Activated naive CD8-positive, alpha-beta T cell (primary cell): ENCODE data around the gene RRAGB.
"Not testable (repeated sequence)": the region's sequence is repeated elsewhere in the genome, so short reads cannot be mapped to it uniquely, and the experiment has no call there.

ENCODE experiments used
- H3K27ac Mint-ChIP-seq: one replicate; pipeline ENCODE4 v1.8.0; 2021; ENCODE audit warnings: mixed read lengths
- H3K27me3 Mint-ChIP-seq: one replicate; pipeline ENCODE4 v1.8.0; 2021; ENCODE audit warnings: mixed read lengths
- H3K36me3 Mint-ChIP-seq: one replicate; pipeline ENCODE4 v1.8.0; 2021; ENCODE audit warnings: mixed read lengths
- H3K4me1 Mint-ChIP-seq: one replicate; pipeline ENCODE4 v1.8.0; 2021; ENCODE audit warnings: low read depth, mixed read lengths
- H3K4me3 Mint-ChIP-seq: one replicate; pipeline ENCODE4 v1.8.0; 2021; ENCODE audit warnings: mild to moderate bottlenecking, mixed read lengths
- H3K9me3 Mint-ChIP-seq: one replicate; pipeline ENCODE4 v1.8.0; 2021; ENCODE audit warnings: low read depth, mixed read lengths

The RRAGB gene

GRCh38 chrX:55738969-55739368, 21.4 kb downstream of the RRAGB start:
- no peaks in the 10 kb centered on the region for H3K27me3 Mint-ChIP-seq
- H3K9me3 Mint-ChIP-seq, result peaks cover 7% of the 10 kb centered on the region
- H3K4me1 Mint-ChIP-seq, result peaks cover 4% of the 10 kb centered on the region
- H3K4me3 Mint-ChIP-seq, result no peak overlapping the region
- peaks cover 24% of the 10 kb centered on the region for H3K36me3 Mint-ChIP-seq
- no peak overlapping the region for H3K27ac Mint-ChIP-seq

- no peak overlapping the region for H3K27ac Mint-ChIP-seq
- peaks cover 10% of the 10 kb centered on the region for H3K36me3 Mint-ChIP-seq
- H3K4me3 Mint-ChIP-seq, result no peak overlapping the region
- H3K9me3 Mint-ChIP-seq, result no peaks in the 10 kb centered on the region
- no peaks in the 10 kb centered on the region for H3K27me3 Mint-ChIP-seq
- H3K4me1 Mint-ChIP-seq, result no peaks in the 10 kb centered on the region
These were observed 25.1 kb downstream of the RRAGB start for GRCh38 chrX:55742649-55743048.

GRCh38 chrX:55748463-55748862, 30.9 kb downstream of the RRAGB start:
- H3K4me1 Mint-ChIP-seq, H3K9me3 Mint-ChIP-seq, H3K36me3 Mint-ChIP-seq, H3K27ac Mint-ChIP-seq, H3K27me3 Mint-ChIP-seq, H3K4me3 Mint-ChIP-seq: not testable (repeated sequence)

GRCh38 chrX:55750256-55750655, 32.7 kb downstream of the RRAGB start:
- no peak overlapping the region for H3K27ac Mint-ChIP-seq
- H3K27me3 Mint-ChIP-seq, result no peaks in the 10 kb centered on the region
- H3K9me3 Mint-ChIP-seq, result no peaks in the 10 kb centered on the region
- H3K4me3 Mint-ChIP-seq, result no peak overlapping the region
- no peaks in the 10 kb centered on the region for H3K4me1 Mint-ChIP-seq
- peaks cover 3% of the 10 kb centered on the region for H3K36me3 Mint-ChIP-seq

- no peaks in the 10 kb centered on the region for H3K9me3 Mint-ChIP-seq
- peaks cover 11% of the 10 kb centered on the region for H3K36me3 Mint-ChIP-seq
- no peaks in the 10 kb centered on the region for H3K4me1 Mint-ChIP-seq
- H3K4me3 Mint-ChIP-seq, result no peak overlapping the region
- no peak overlapping the region for H3K27ac Mint-ChIP-seq
- no peaks in the 10 kb centered on the region for H3K27me3 Mint-ChIP-seq
These were observed 37.3 kb downstream of the RRAGB start for GRCh38 chrX:55754861-55755294.

GRCh38 chrX:55758033-55758432, 40.5 kb downstream of the RRAGB start:
- Mint-ChIP-seq H3K27ac (no peak overlapping the region), H3K27me3 (no peaks in the 10 kb centered on the region), H3K4me3 (no peak overlapping the region), H3K9me3 (no peaks in the 10 kb centered on the region), H3K36me3 (peaks cover 21% of the 10 kb centered on the region), H3K4me1 (no peaks in the 10 kb centered on the region)

GRCh38 chrX:55759478-55759877, 41.9 kb downstream of the RRAGB start:
- H3K4me1 Mint-ChIP-seq, result no peaks in the 10 kb centered on the region
- H3K27me3 Mint-ChIP-seq, result no peaks in the 10 kb centered on the region
- no peak overlapping the region for H3K4me3 Mint-ChIP-seq
- H3K27ac Mint-ChIP-seq, result no peak overlapping the region
- no peaks in the 10 kb centered on the region for H3K9me3 Mint-ChIP-seq
- H3K36me3 Mint-ChIP-seq, result peaks cover 26% of the 10 kb centered on the region

- H3K9me3 Mint-ChIP-seq, result peaks cover 3% of the 10 kb centered on the region
- no peaks in the 10 kb centered on the region for H3K4me1 Mint-ChIP-seq
- H3K4me3 Mint-ChIP-seq, result no peak overlapping the region
- no peaks in the 10 kb centered on the region for H3K27me3 Mint-ChIP-seq
- H3K36me3 Mint-ChIP-seq, result peaks cover 22% of the 10 kb centered on the region
- no peak overlapping the region for H3K27ac Mint-ChIP-seq
These were observed 49.6 kb downstream of the RRAGB start for GRCh38 chrX:55767100-55767499.

- peaks cover 27% of the 10 kb centered on the region for H3K36me3 Mint-ChIP-seq
- H3K4me1 Mint-ChIP-seq, H3K4me3 Mint-ChIP-seq: not testable (repeated sequence)
These were observed 56.9 kb downstream of the RRAGB start for GRCh38 chrX:55774419-55774818.

GRCh38 chrX:55777596-55777995, 60.0 kb downstream of the RRAGB start:
- H3K9me3 Mint-ChIP-seq, result no peaks in the 10 kb centered on the region
- H3K27ac Mint-ChIP-seq, result no peak overlapping the region
- peaks cover 14% of the 10 kb centered on the region for H3K36me3 Mint-ChIP-seq
- H3K27me3 Mint-ChIP-seq, result no peaks in the 10 kb centered on the region
- H3K4me3 Mint-ChIP-seq, result no peak overlapping the region
- peaks cover 6% of the 10 kb centered on the region for H3K4me1 Mint-ChIP-seq

More at GRCh38 chrX:55774419-55774818, 56.9 kb downstream of the RRAGB start:
- not testable (repeated sequence) for H3K27me3 Mint-ChIP-seq, H3K9me3 Mint-ChIP-seq, H3K27ac Mint-ChIP-seq

- no peaks in the 10 kb centered on the region for H3K27me3 Mint-ChIP-seq
- H3K36me3 Mint-ChIP-seq, result peaks cover 11% of the 10 kb centered on the region
These were observed 60.8 kb downstream of the RRAGB start for GRCh38 chrX:55778322-55778721.

GRCh38 chrX:55783723-55784122, 66.2 kb downstream of the RRAGB start:
- H3K9me3 Mint-ChIP-seq, result peaks cover 3% of the 10 kb centered on the region

More at GRCh38 chrX:55778322-55778721, 60.8 kb downstream of the RRAGB start:
- Mint-ChIP-seq H3K4me3 (no peak overlapping the region), H3K9me3 (no peaks in the 10 kb centered on the region), H3K4me1 (peaks cover 6% of the 10 kb centered on the region), H3K27ac (no peak overlapping the region)

GRCh38 chrX:55787063-55787462, 69.5 kb downstream of the RRAGB start:
- peaks cover 3% of the 10 kb centered on the region for H3K9me3 Mint-ChIP-seq
- H3K36me3 Mint-ChIP-seq, result peaks cover 2% of the 10 kb centered on the region
- H3K27ac Mint-ChIP-seq, result no peak overlapping the region
- H3K4me3 Mint-ChIP-seq, result no peak overlapping the region
- no peaks in the 10 kb centered on the region for H3K27me3 Mint-ChIP-seq
- no peaks in the 10 kb centered on the region for H3K4me1 Mint-ChIP-seq

More at GRCh38 chrX:55783723-55784122, 66.2 kb downstream of the RRAGB start:
- Mint-ChIP-seq H3K4me3 (no peak overlapping the region), H3K36me3 (peaks cover 2% of the 10 kb centered on the region), H3K27ac (no peak overlapping the region), H3K27me3 (no peaks in the 10 kb centered on the region), H3K4me1 (no peaks in the 10 kb centered on the region)

- no peak overlapping the region for H3K4me3 Mint-ChIP-seq
- H3K9me3 Mint-ChIP-seq, result peaks cover 3% of the 10 kb centered on the region
- H3K27ac Mint-ChIP-seq, result no peak overlapping the region
- no peaks in the 10 kb centered on the region for H3K4me1 Mint-ChIP-seq
- H3K36me3 Mint-ChIP-seq, result peaks cover 2% of the 10 kb centered on the region
- H3K27me3 Mint-ChIP-seq, result no peaks in the 10 kb centered on the region
These were observed 70.2 kb downstream of the RRAGB start for GRCh38 chrX:55787727-55788126.

GRCh38 chrX:55794405-55794804, 76.9 kb downstream of the RRAGB start:
- no peaks in the 10 kb centered on the region for H3K4me1 Mint-ChIP-seq
- H3K9me3 Mint-ChIP-seq, result no peaks in the 10 kb centered on the region
- no peak overlapping the region for H3K4me3 Mint-ChIP-seq
- no peak overlapping the region for H3K27ac Mint-ChIP-seq
- H3K36me3 Mint-ChIP-seq, result peaks cover 6% of the 10 kb centered on the region
- no peaks in the 10 kb centered on the region for H3K27me3 Mint-ChIP-seq

GRCh38 chrX:55796496-55796895, 78.9 kb downstream of the RRAGB start:
- H3K9me3 Mint-ChIP-seq, result no peaks in the 10 kb centered on the region
- no peak overlapping the region for H3K27ac Mint-ChIP-seq
- no peaks in the 10 kb centered on the region for H3K27me3 Mint-ChIP-seq
- H3K36me3 Mint-ChIP-seq, result peaks cover 6% of the 10 kb centered on the region
- no peak overlapping the region for H3K4me3 Mint-ChIP-seq
- H3K4me1 Mint-ChIP-seq, result no peaks in the 10 kb centered on the region
